ENCODE data around the gene CHSY1.

- TF ChIP-seq, protein P1, sequence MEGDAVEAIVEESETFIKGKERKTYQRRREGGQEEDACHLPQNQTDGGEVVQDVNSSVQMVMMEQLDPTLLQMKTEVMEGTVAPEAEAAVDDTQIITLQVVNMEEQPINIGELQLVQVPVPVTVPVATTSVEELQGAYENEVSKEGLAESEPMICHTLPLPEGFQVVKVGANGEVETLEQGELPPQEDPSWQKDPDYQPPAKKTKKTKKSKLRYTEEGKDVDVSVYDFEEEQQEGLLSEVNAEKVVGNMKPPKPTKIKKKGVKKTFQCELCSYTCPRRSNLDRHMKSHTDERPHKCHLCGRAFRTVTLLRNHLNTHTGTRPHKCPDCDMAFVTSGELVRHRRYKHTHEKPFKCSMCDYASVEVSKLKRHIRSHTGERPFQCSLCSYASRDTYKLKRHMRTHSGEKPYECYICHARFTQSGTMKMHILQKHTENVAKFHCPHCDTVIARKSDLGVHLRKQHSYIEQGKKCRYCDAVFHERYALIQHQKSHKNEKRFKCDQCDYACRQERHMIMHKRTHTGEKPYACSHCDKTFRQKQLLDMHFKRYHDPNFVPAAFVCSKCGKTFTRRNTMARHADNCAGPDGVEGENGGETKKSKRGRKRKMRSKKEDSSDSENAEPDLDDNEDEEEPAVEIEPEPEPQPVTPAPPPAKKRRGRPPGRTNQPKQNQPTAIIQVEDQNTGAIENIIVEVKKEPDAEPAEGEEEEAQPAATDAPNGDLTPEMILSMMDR (conservative IDR thresholded peaks at IDR 0.05; ENCODE audit: low read depth, low read length) = no peak
- TF ChIP-seq POLR2A (IDR thresholded peaks at IDR 0.05; ENCODE audit: low read depth, low read length) = no peak
- no peak for TF ChIP-seq MAFK (IDR thresholded peaks at IDR 0.05; ENCODE audit: low read depth, low read length)
- TF ChIP-seq MXI1 (IDR thresholded peaks at IDR 0.05; ENCODE audit: borderline replicate concordance, low read depth, low read length) = no peak
- TF ChIP-seq CEBPB (IDR thresholded peaks at IDR 0.05; ENCODE audit: low read depth, low read length) = no peak
- no peak for TF ChIP-seq BHLHE40 (IDR thresholded peaks at IDR 0.05; ENCODE audit: low read depth, low read length)
- TF ChIP-seq MAZ (IDR thresholded peaks at IDR 0.05; ENCODE audit: borderline replicate concordance, low read depth, low read length) = no peak
- TF ChIP-seq SMC3 (IDR thresholded peaks at IDR 0.05; ENCODE audit: low read depth, low read length) = no peak
- no peak for TF ChIP-seq RFX5 (IDR thresholded peaks at IDR 0.05; ENCODE audit: low read depth, low read length)
- TF ChIP-seq CHD1 (IDR thresholded peaks at IDR 0.05; ENCODE audit: low read depth, low read length) = no peak
- no peak for TF ChIP-seq FOS (IDR thresholded peaks at IDR 0.05; ENCODE audit: low read depth, low read length)
Observed at GRCh38 chr15:101142711-101143110, 109.1 kb downstream of the CHSY1 start.
